HG03460 (cell line): ENCODE results near the gene GABRA4.

ENCODE experiments used
- ATAC-seq: cut with Tn5 transposase; IDR thresholded peaks from one replicate; pipeline ENCODE4 v1.9.1; 2021; ENCODE audit not compliant: unreplicated experiment

GABRA4 gene

DNA sequence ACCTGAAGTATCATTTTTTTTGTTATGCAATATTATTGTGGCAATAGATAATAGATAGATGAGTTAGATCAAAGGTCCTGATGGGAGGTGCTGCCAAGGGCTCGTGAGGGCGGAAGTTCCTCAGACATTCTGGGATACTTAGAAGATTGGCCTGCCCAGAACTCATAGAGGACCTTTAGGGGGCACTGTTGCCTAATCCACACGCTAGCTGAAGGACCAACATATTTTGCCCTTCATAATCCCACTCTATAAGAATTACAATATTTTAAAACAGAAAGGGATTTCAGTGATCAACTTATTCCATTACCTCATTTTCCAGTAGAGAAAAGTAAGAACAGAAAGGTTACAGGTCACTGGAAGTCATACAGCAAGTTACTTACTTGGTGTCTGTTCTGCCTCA lies 61.4 kb downstream of the GABRA4 start:
- ATAC-seq: peak; percentile 65

DNA sequence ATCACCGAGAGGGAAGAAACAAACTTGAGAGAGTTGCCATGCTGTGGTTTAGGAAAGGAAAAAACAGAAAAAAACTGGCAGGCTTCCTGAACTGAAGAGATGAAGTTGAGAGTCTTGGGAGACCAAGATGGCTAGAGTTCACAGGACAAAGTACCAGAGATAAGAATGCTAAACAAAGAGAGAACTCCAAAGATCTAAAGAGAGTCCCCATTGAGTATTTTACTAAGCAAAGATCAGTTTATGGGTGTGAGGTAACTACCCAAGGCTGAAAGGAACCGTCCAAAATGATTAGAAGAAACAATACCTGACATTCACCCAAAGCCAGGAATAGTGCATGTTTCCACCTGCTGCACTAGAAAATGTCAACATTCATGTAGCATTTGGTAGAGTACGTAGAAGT lies 62.5 kb downstream of the GABRA4 start:
- no peak for ATAC-seq

DNA sequence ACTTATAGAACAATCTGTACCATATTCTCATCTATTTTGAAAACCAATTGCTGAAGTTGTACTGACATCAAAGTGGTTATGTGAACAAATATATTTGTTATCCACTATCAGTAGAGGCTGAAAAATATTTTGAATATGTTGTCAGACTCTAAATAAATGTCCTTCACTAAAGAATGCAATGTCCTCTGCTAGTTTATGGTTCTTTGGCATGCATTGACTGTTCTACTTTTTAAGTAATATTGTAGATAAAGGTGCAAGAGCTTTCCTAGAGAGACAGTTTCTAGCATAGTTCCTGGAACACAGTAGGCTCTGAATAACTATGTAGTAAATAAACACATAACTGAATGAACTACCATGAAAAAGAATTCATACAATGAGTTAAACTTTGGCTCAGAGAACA lies 66.2 kb downstream of the GABRA4 start:
- ATAC-seq: no peak

DNA sequence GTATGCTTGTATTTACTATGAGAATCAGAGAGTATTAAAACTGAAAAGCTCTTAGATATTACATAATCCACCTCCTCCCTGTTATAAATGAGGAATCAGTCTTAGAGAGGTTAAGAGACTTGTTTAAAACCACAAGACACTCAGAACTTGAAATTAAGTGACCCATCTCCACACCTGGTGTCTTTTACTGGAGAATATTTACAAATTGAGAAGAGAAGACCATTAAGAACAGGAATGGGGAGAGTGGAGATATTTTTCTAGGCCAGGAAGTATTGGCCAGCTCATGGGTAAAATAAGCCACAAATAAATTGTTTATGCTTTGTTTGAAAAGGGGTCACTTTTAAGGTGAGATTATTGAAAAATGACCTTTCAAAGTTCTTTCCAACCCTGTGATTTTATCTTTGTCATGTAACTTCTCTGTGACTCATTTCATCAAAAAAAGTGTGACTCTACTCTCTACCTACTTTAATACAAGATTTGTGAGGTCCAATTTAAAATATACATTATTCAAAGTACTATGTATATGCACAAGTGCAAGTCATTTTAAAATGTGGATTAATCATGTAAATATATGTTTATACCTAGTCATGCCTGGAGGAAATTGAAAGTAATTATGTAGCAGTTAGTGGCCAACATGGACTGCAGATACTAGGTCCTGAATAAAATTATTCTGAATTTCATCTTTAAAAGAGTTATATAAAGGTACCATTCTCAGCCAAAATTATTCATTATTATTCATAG lies 68.4 kb downstream of the GABRA4 start:
- ATAC-seq: no peak

DNA sequence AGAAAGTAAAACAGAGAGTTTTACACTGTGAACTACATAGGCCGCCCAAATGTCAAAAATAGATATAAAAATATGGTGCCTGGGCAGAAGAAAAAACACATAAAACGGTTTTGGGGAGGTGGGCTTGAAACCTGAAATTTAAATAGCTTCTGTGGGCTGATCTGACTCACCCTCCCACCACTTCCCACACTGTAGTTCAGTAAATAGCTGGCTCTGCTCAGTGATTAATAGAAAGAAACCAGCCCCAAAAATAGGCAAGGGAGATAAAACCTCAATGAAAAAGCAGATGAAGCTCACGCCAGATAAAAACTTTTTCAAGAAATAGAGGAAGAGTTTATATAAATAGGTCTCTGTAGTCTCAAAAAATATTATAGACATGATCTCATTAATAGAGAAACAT lies 71.2 kb downstream of the GABRA4 start:
- no peak for ATAC-seq

DNA sequence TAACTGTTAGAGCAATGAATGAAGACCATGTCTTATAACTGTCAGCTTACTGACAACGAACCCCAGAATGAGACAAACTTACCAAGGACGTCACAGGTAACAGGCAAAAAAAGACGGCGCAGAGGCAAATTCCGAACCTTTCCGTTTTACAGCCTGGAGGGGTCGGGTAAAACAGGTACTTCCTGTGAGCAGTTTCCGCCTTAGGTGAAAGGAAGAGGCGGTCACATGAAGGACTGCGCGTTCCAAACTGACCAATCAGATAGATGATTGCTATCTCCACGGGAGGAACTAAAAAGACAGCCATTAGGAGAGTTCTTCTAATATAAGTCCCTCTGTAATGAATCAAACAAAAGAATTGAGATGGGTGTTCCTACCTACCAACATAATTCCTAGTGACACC lies 84.3 kb downstream of the GABRA4 start, which contains the start of gene COX7B2:
COX7B2 (minus strand) TSS at position 168 of the 400 bp plus-strand sequence. CDS start 174,053 bp downstream, outside the sequence.
- no peak for ATAC-seq

DNA sequence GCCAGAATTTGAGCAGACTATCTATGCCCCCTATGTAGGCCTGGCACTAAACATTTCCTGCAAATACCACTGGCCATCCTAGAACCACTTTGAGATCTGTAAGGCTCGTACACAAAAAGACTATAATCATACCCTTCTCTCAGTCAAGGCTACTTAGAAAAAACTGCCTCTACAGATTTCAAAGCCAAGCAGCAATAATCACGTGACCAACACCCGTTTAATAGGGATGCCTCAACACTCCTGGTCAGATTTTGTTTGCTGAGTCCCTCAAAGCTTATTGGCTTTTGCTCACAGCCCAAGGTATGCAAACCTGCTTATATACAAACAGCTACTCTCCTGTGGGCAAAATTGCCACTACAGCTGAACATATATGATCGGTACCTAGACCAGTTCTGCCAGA lies 85.2 kb downstream of the GABRA4 start:
- ATAC-seq: no peak

DNA sequence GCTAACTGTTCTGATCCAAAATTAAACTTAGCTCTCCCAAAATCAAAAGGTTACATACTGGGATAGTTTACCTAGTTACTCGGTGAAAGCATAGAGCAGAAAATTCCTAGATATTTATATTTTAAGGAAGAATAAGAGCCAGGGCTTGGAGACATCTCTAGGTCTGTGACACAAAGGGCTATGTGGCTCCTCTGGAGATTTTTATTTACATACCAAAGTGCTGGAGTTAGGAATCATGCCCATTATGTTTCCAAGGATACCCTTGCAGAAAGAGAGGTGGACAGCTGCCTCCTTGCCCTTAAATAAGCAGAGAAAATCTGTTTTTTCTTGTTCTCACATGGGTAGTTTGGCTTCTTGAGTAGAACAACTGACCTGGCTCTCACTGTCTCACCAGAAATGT lies 93.3 kb downstream of the GABRA4 start:
- ATAC-seq: no peak

DNA sequence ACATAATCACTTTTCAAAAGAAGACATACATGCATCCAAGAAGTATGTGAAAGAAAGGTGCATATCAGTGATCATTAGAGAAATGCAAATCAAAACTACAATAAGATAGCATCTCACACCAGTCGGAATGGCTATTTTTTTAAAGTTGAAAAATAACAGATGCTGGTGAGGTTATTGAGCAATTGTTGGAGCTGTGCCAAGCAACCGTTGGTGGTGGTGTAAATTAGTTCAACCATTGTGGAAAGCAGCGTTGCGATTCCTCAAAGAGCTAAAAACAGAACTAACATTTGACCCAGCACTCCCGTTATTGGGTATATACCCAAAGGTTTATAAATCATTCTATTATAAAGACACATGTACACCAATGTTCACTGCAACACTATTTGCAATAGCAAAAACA lies 98.6 kb downstream of the GABRA4 start:
- no peak for ATAC-seq

DNA sequence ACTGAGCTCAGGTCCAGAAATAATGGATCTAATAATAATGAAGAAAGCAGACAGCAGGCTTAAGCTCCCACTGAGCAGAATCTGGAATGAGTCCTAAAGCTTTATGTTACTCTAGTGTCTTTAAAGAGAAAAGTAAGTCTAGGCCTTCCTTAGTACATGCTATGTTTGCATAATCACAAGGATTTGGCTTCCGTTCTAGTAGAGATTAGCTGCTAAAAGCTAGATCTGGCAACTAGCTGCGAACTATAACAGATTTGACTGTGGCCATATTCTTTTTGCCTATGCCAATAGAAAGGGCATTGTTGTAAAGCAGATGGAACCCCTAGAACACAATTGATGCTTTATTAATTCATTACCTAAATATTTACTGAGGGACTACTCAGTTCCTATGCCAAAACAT lies 103.3 kb downstream of the GABRA4 start:
- ATAC-seq: no peak

DNA sequence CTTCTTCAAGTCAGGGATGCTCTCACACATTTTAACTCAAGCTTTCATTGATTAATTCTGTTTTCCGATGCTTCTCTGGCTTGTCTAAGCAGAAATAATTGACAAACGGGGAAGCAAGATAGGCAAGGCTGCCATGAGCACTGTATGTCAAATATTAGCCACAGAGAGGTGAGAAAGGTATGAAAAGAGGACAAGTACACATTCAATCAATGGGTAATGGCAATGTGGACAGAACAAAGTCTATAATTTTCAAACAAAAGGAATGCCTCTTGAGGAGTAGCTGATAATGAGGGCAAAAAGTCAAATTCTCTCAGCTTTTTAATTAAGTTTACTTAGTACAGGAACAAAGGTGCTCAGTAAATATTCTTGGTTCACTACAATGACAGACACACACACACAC lies 104.0 kb downstream of the GABRA4 start:
- no peak for ATAC-seq

DNA sequence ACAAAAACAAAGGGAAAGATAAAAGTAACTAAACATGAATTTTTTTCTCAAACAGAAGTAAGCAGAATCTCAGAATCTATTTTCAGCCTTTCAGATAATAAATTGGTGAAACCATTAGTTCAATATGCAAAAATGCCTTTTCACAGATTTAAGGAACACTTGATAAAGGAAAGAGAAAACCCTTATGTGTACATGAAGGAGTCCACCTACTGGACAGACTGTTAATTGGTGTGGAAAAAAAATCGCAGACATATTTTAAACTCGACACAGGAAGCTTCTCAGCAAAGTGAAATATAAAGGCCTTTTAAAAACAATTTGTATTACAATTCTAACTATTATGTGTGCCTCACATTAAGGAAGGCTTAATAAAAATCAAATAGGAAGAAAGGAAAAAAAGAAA lies 106.7 kb downstream of the GABRA4 start:
- ATAC-seq: no peak

DNA sequence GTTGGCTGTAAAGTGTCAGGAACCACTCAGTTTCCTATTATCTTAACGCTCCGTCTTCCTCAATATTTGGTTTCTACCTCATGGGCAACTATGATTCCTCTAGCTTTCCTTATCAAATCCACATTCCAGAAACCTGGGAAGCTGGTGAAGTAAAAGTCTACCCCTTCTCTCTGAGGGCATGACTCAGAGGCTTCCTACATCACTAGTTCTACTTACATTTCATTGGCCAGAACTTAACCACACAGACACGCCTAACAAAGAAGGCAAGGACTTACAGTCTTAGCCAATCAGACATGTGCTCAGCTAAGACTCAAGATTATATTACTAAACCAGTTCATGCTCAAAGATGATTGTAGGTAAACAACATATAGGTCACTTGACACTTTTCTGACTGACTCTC lies 114.7 kb downstream of the GABRA4 start:
- ATAC-seq: no peak

DNA sequence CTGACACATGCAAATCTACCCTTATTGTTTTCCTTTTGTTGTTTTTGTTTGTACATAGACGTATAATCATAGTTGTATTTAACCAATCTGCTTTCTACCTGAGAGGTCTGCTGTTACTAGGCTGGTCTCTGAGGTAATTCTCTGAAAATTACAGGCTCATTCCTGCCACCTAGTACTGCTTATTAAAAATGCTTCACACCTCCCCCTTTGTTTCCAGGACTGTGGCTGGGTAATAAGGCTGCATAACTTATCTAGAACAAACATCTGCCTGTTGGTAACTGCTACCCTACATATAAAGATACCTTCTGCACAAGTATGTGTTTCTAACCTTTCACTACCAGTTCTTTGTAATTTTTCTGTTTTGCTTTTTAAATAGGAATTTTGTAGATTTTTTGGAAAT lies 118.6 kb downstream of the GABRA4 start:
- ATAC-seq: no peak

DNA sequence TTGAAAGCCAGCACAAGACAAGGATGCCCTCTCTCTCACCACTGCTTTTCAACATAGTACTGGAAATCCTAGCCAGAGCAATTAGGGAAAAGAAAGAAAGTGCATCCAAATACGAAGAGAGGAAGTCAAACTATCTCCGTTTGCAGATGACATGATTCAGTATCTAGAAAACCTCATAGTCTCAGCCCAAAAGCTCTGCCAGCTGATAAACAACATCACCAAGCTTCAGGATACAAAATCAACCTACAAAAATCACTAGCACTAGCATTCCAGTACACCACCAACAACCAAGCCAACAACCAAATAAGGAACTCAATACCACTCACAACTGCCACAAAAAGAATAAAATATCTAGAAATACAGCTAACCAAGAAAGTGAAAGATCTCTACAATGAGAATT lies 123.0 kb downstream of the GABRA4 start:
- ATAC-seq: no peak
